HG03108 (cell line): Measurements from ENCODE around the gene CDCA3.
"Not testable (repeated sequence)": the region's sequence is repeated elsewhere in the genome, so short reads cannot be mapped to it uniquely, and the experiment has no call there.

Experiments
- ATAC-seq: cut with Tn5 transposase; IDR thresholded peaks from one replicate; pipeline ENCODE4 v1.9.1; 2021; ENCODE audit warnings: moderate library complexity; ENCODE audit not compliant: unreplicated experiment

The CDCA3 gene

GRCh38 chr12:6873094-6874014 lies 22.3 kb upstream of the CDCA3 start, which contains the start of gene SPSB2:
Gene SPSB2, minus strand, starts transcription at chr12:6873303. Its CDS starts 402 bp downstream, at chr12:6872901.
- ATAC-seq, result peak; percentile 69

- peak; percentile 29 for ATAC-seq
Measured at GRCh38 chr12:6872073-6873048, 21.3 kb upstream of the CDCA3 start.

- ATAC-seq, result no peak
Measured at GRCh38 chr12:6871052-6871957, 20.2 kb upstream of the CDCA3 start.

GRCh38 chr12:6870304-6870703 lies 19.2 kb upstream of the CDCA3 start:
- ATAC-seq, result not testable (repeated sequence)

GRCh38 chr12:6869049-6870021 lies 18.2 kb upstream of the CDCA3 start:
- ATAC-seq, result no peak

GRCh38 chr12:6868211-6869048 lies 17.3 kb upstream of the CDCA3 start:
- ATAC-seq, result no peak

- peak; percentile 53 for ATAC-seq
Measured at GRCh38 chr12:6867413-6868210, 16.5 kb upstream of the CDCA3 start, which contains the start of gene TPI1. Gene TPI1, plus strand, starts transcription at chr12:6867531. Its CDS starts 36 bp downstream, at chr12:6867567.

GRCh38 chr12:6866920-6867412 lies 15.9 kb upstream of the CDCA3 start:
- ATAC-seq, result peak; percentile 1

- ATAC-seq, result no peak
Measured at GRCh38 chr12:6866163-6866919, 15.3 kb upstream of the CDCA3 start.

GRCh38 chr12:6865307-6865706 lies 14.2 kb upstream of the CDCA3 start:
- ATAC-seq, result not testable (repeated sequence)

- ATAC-seq, result no peak
Measured at GRCh38 chr12:6863586-6864321, 12.7 kb upstream of the CDCA3 start.

- ATAC-seq, result no peak
Measured at GRCh38 chr12:6863033-6863432, 11.9 kb upstream of the CDCA3 start.

- ATAC-seq, result no peak
Measured at GRCh38 chr12:6861391-6861790, 10.3 kb upstream of the CDCA3 start.

GRCh38 chr12:6860942-6861341 lies 9.9 kb upstream of the CDCA3 start:
- no peak for ATAC-seq

- ATAC-seq, result no peak
Measured at GRCh38 chr12:6860116-6860515, 9.0 kb upstream of the CDCA3 start.

GRCh38 chr12:6858799-6859198 lies 7.7 kb upstream of the CDCA3 start:
- no peak for ATAC-seq
